ENCODE measurements around the gene LRRC75A. TPM values are rescaled to one million over a fixed set of nuclear protein-coding genes. Genes with fewer than 3 reads are reported as not detected.

Gene LRRC75A
- total RNA-seq, 1 donor from 2014 or later = 1.8 TPM

DNA sequence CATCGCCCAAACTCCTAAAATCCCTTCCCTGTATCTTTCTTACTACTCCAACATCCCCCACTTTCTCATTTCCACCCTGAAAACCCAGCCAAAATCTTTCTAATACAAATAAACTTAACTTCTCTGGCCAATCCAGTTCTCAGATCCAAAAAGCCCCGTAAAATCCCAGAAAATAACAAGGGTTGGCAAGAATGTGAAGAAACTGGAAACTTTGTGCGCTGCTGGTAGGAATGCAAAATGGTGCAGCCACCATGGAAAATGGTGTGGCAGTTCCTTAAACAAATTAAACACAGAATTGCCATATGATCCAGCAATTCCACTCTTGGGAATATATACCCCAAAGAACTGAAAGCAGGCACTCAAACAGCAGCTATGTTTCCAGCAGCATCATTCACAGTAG lies 24.1 kb downstream of the LRRC75A start:
- Mint-ChIP-seq H3K4me3 (ENCODE audit: unreplicated experiment) (no peak overlapping the region), H3K36me3 (ENCODE audit: unreplicated experiment) (peaks cover 2% of the 10 kb centered on the region), H3K4me1 (ENCODE audit: unreplicated experiment) (peaks cover 11% of the 10 kb centered on the region), H3K27me3 (ENCODE audit: unreplicated experiment) (no peaks in the 10 kb centered on the region), H3K9me3 (ENCODE audit: unreplicated experiment) (no peaks in the 10 kb centered on the region), H3K27ac (ENCODE audit: unreplicated experiment) (no peak overlapping the region)
- TF ChIP-seq, protein P1, sequence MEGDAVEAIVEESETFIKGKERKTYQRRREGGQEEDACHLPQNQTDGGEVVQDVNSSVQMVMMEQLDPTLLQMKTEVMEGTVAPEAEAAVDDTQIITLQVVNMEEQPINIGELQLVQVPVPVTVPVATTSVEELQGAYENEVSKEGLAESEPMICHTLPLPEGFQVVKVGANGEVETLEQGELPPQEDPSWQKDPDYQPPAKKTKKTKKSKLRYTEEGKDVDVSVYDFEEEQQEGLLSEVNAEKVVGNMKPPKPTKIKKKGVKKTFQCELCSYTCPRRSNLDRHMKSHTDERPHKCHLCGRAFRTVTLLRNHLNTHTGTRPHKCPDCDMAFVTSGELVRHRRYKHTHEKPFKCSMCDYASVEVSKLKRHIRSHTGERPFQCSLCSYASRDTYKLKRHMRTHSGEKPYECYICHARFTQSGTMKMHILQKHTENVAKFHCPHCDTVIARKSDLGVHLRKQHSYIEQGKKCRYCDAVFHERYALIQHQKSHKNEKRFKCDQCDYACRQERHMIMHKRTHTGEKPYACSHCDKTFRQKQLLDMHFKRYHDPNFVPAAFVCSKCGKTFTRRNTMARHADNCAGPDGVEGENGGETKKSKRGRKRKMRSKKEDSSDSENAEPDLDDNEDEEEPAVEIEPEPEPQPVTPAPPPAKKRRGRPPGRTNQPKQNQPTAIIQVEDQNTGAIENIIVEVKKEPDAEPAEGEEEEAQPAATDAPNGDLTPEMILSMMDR (IDR thresholded peaks at IDR 0.05) = no peak
- DNase-seq (ENCODE audit: extremely low spot score, unreplicated experiment) = no peak

DNA sequence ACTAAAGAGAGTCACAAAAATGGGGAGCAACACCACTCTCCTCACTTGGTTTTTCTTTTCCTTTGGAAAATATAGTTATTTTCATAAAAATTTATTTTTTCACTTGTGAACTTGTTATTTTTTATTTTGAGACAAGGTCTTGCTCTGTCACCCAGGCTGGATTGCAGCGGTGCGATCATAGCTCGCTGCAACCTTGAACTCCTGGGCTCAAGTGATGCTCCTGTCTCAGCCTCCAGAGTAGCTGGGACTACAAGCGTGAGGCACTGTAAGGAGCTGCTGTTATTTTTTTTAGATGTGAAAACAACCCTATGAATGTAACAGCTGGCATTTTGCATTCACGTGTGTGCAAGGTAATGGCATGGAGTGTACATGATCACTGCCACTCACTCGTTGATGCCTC lies 24.9 kb downstream of the LRRC75A start:
- TF ChIP-seq, protein P1 (IDR thresholded peaks at IDR 0.05) = no peak
- Mint-ChIP-seq H3K4me1 (ENCODE audit: unreplicated experiment) (peaks cover 12% of the 10 kb centered on the region), H3K36me3 (ENCODE audit: unreplicated experiment) (peaks cover 2% of the 10 kb centered on the region), H3K27ac (ENCODE audit: unreplicated experiment) (no peak overlapping the region), H3K9me3 (ENCODE audit: unreplicated experiment) (no peaks in the 10 kb centered on the region), H3K4me3 (ENCODE audit: unreplicated experiment) (no peak overlapping the region), H3K27me3 (ENCODE audit: unreplicated experiment) (no peaks in the 10 kb centered on the region)
- DNase-seq (ENCODE audit: extremely low spot score, unreplicated experiment) = no peak

DNA sequence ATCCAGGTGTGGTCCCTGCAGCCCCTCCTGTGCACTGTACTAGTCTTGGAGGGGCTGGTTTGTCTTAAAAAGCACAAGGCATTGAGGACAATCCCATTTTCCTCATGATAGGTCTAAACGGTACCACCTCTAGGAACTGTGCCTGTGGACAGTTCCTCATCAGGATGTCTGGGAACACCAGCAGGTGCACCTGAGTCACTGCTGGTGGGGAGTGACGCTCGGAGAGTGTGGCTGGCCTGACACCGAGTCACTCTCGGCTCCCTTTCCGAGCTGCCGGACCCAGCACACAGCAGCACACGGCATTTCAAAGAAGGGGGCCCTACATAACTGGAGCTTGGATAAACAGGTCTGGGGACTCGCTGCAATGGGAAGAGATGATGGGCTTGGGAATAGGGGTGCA lies 25.6 kb downstream of the LRRC75A start:
- H3K27me3 Mint-ChIP-seq (ENCODE audit: unreplicated experiment) = no peaks in the 10 kb centered on the region
- H3K4me1 Mint-ChIP-seq (ENCODE audit: unreplicated experiment) = peaks cover 12% of the 10 kb centered on the region
- TF ChIP-seq, protein P1 (IDR thresholded peaks at IDR 0.05) = no peak
- no peak overlapping the region for H3K27ac Mint-ChIP-seq (ENCODE audit: unreplicated experiment)
- DNase-seq (ENCODE audit: extremely low spot score, unreplicated experiment) = no peak
- H3K9me3 Mint-ChIP-seq (ENCODE audit: unreplicated experiment) = no peaks in the 10 kb centered on the region
- peaks cover 2% of the 10 kb centered on the region for H3K36me3 Mint-ChIP-seq (ENCODE audit: unreplicated experiment)
- no peak overlapping the region for H3K4me3 Mint-ChIP-seq (ENCODE audit: unreplicated experiment)

DNA sequence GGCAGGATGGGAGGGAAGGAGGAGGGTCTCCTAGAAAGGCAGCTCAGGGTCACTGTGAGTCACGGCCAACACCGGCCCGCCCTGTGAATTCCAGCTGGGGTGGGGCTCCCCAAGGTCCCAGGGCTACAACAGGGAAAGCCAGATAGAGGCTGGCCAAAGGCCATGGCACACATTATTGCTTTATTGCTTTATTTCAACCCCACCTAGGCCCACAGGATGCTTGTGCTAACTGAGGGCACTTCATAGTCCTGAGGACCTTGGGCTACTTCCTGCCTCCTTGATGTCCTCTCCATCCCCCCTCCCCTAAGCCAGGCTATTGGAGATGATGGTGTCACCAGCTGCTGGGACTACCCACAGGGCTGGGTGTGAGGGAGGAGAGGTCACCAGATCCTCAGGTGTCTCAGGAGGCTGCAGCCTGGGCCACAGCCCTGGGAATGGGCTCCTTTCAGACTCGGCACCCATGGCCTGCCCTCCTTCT lies 26.1 kb downstream of the LRRC75A start:
- H3K4me3 Mint-ChIP-seq (ENCODE audit: unreplicated experiment) = no peak overlapping the region

DNA sequence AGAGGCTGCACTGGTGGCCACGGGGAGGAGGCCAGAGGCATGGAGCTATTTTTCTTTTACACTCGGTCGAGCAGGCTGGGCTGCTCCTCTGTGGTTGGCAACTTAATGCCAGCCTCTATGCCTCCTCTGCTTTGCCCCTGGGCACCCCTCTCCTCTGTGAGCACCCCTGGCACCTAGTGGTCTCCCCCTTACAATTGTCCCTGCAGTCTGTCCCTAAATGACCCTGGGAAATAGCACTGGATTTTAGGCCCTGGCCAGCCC lies 27.0 kb downstream of the LRRC75A start:
- Mint-ChIP-seq H3K27me3 (ENCODE audit: unreplicated experiment) (no peaks in the 10 kb centered on the region), H3K4me3 (ENCODE audit: unreplicated experiment) (no peak overlapping the region), H3K4me1 (ENCODE audit: unreplicated experiment) (peaks cover 12% of the 10 kb centered on the region), H3K36me3 (ENCODE audit: unreplicated experiment) (peaks cover 2% of the 10 kb centered on the region), H3K27ac (ENCODE audit: unreplicated experiment) (no peak overlapping the region), H3K9me3 (ENCODE audit: unreplicated experiment) (no peaks in the 10 kb centered on the region)
- TF ChIP-seq, protein P1 (IDR thresholded peaks at IDR 0.05) = no peak
- no peak for DNase-seq (ENCODE audit: extremely low spot score, unreplicated experiment)

More for the DNA sequence above, 26.1 kb downstream of the LRRC75A start:
- TF ChIP-seq, protein P1 (IDR thresholded peaks at IDR 0.05) = no peak
- Mint-ChIP-seq H3K4me1 (ENCODE audit: unreplicated experiment) (peaks cover 12% of the 10 kb centered on the region), H3K9me3 (ENCODE audit: unreplicated experiment) (no peaks in the 10 kb centered on the region), H3K36me3 (ENCODE audit: unreplicated experiment) (peaks cover 2% of the 10 kb centered on the region), H3K27ac (ENCODE audit: unreplicated experiment) (no peak overlapping the region), H3K27me3 (ENCODE audit: unreplicated experiment) (no peaks in the 10 kb centered on the region)
- no peak for DNase-seq (ENCODE audit: extremely low spot score, unreplicated experiment)
